ENCODE results near the gene DNAH17. TPM values are rescaled to one million over a fixed set of nuclear protein-coding genes. Genes with fewer than 3 reads are reported as not detected.

Gene DNAH17
- polyA plus RNA-seq, 4 donors = 0.57 to 3.6 TPM; not detected in 2

DNA sequence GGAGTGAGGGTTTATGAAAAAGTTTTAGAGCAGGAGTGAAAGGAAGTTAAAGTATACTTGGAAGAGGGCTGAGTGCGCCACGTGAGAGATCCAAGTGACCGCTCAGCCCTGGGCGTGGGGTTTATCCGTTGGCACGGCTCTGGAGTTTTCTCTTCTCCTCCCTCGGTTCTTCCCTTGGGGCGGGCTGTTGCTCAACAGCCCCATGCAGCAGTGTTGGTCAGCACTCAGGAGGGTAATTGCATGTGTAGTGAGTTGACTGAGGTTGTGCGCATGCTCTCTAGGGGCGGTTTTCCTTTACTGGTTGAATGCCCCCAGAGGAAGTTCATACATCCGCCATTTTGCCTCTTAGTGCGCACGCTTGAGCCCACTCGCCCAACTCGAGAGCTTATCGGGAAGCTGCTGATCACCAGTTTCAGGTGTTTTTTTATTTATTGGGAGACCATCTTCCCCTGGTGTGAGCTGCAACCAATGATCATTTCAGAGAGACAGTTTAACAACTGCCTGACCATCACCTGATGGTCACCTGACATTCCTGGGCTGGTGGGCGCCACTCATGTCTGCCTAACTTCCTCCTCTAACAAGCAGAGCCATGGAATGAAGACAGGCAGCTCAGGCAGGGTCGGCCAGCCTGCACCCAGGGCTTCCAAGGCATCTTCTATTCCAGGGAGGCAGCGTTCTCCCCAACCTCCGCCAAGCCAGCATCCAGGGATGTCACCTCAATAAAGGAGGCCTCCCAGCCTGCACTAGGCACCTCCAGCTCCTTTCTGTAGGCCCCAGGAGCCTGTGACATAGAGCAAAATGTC, 41.3 kb upstream of the DNAH17 start:
- no peaks in the 10 kb centered on the region for H3K27me3 ChIP-seq (ENCODE audit: control insufficient read depth in 3 of 3, insufficient read depth in 3 of 3, low read length in 3 of 3)
- H3K4me1 ChIP-seq (ENCODE audit: control insufficient read depth in 3 of 3, insufficient read depth in 2 of 3, low read depth in 1 of 3, low read length in 2 of 3) = no peaks in the 10 kb centered on the region
- no peak overlapping the region for H3K27ac ChIP-seq (ENCODE audit: low read depth in 1 of 3, low read length in 2 of 3)
- no peaks in the 10 kb centered on the region for H3K36me3 ChIP-seq (ENCODE audit: control insufficient read depth in 3 of 3, insufficient read depth in 2 of 3, low read depth in 1 of 3, low read length in 3 of 3)
- DNase-seq = no peak
- peaks cover 0 to 5% of the 10 kb centered on the region in 2 donors for H3K9me3 ChIP-seq (ENCODE audit: control insufficient read depth in 2 of 2, insufficient read depth in 1 of 2, low read depth in 1 of 2, low read length in 1 of 2)
- 85 to 91% (median 87%) methylated on average over 20 of the region's 20 CpGs for WGBS, 3 donors
- no peak for FAIRE-seq
- H3K4me3 ChIP-seq (ENCODE audit: low read depth in 1 of 3, low read length in 3 of 3) = no peak overlapping the region

- Histone ChIP-seq H3K36me3 (ENCODE audit: control insufficient read depth in 3 of 3, insufficient read depth in 2 of 3, low read depth in 1 of 3, low read length in 3 of 3) (no peaks in the 10 kb centered on the region), H3K27ac (ENCODE audit: low read depth in 1 of 3, low read length in 2 of 3) (no peak overlapping the region), H3K4me1 (ENCODE audit: control insufficient read depth in 3 of 3, insufficient read depth in 2 of 3, low read depth in 1 of 3, low read length in 2 of 3) (no peaks in the 10 kb centered on the region), H3K27me3 (ENCODE audit: control insufficient read depth in 3 of 3, insufficient read depth in 3 of 3, low read length in 3 of 3) (no peaks in the 10 kb centered on the region), H3K9me3 (ENCODE audit: control insufficient read depth in 2 of 2, insufficient read depth in 1 of 2, low read depth in 1 of 2, low read length in 1 of 2) (peaks cover 0 to 5% of the 10 kb centered on the region in 2 donors), H3K4me3 (ENCODE audit: low read depth in 1 of 3, low read length in 3 of 3) (no peak overlapping the region)
- FAIRE-seq (no peak), DNase-seq (no peak)
- WGBS, 3 donors = 77 to 92% (median 89%) methylated on average over 8 of the region's 8 CpGs
Observed at GRCh38 chr17:78617511-78618061, 40.4 kb upstream of the DNAH17 start.

- Histone ChIP-seq H3K27me3 (ENCODE audit: control insufficient read depth in 3 of 3, insufficient read depth in 3 of 3, low read length in 3 of 3) (no peaks in the 10 kb centered on the region), H3K36me3 (ENCODE audit: control insufficient read depth in 3 of 3, insufficient read depth in 2 of 3, low read depth in 1 of 3, low read length in 3 of 3) (no peaks in the 10 kb centered on the region), H3K9me3 (ENCODE audit: control insufficient read depth in 2 of 2, insufficient read depth in 1 of 2, low read depth in 1 of 2, low read length in 1 of 2) (peaks cover 0 to 5% of the 10 kb centered on the region in 2 donors), H3K4me1 (ENCODE audit: control insufficient read depth in 3 of 3, insufficient read depth in 2 of 3, low read depth in 1 of 3, low read length in 2 of 3) (no peaks in the 10 kb centered on the region), H3K27ac (ENCODE audit: low read depth in 1 of 3, low read length in 2 of 3) (no peak overlapping the region), H3K4me3 (ENCODE audit: low read depth in 1 of 3, low read length in 3 of 3) (no peak overlapping the region)
- no peak for FAIRE-seq
- DNase-seq = no peak
- 86 to 89% (median 87%) methylated on average over 13 of the region's 13 CpGs for WGBS, 3 donors
Observed at GRCh38 chr17:78616946-78617345, 39.8 kb upstream of the DNAH17 start.

DNA sequence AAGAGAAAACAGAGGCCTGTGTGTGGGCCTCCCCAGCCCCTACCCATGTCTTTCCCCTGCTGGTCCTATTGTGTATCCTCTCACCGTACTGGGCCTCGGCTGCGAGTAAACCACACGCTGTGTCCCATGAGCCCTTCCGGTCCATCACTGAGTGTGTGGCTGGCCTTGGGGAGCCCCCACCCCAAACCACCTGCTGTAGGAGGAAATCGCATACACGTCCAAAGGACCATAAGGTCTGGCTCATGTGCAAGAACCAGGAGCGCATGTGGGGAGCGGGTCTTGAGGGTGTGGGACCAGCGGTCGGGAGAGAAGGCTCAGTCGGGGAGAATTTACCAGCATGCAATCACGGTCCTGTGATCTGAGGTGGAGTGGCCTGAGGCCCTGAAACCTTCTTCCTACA, 38.4 kb upstream of the DNAH17 start:
- Histone ChIP-seq H3K27me3 (ENCODE audit: control insufficient read depth in 3 of 3, insufficient read depth in 3 of 3, low read length in 3 of 3) (no peaks in the 10 kb centered on the region), H3K4me3 (ENCODE audit: low read depth in 1 of 3, low read length in 3 of 3) (no peak overlapping the region), H3K27ac (ENCODE audit: low read depth in 1 of 3, low read length in 2 of 3) (no peak overlapping the region), H3K4me1 (ENCODE audit: control insufficient read depth in 3 of 3, insufficient read depth in 2 of 3, low read depth in 1 of 3, low read length in 2 of 3) (no peaks in the 10 kb centered on the region), H3K9me3 (ENCODE audit: control insufficient read depth in 2 of 2, insufficient read depth in 1 of 2, low read depth in 1 of 2, low read length in 1 of 2) (peaks cover 0 to 5% of the 10 kb centered on the region in 2 donors), H3K36me3 (ENCODE audit: control insufficient read depth in 3 of 3, insufficient read depth in 2 of 3, low read depth in 1 of 3, low read length in 3 of 3) (no peaks in the 10 kb centered on the region)
- DNase-seq = no peak
- WGBS, 3 donors = 90 to 91% (median 90%) methylated on average over 13 of the region's 13 CpGs
- FAIRE-seq = no peak

DNA sequence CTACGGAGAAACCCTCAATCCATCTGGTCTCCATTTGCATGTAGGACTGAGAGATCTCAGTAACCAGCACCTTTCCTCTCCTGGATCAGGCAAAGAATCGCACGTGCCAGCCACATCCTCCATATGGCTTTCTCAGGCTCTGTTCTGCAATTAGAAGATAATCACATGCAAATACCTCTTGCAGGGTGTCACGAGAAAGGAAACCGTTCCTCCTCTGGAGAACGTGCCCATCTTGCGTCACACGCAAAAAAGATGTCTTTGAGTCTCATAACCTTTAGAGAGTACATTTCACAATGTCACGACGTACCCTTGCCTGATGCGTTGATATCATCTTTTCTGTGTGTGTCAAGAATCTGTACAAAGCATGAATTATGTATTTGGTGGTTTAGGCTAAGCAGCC, 36.2 kb upstream of the DNAH17 start:
- Histone ChIP-seq H3K27me3 (ENCODE audit: control insufficient read depth in 3 of 3, insufficient read depth in 3 of 3, low read length in 3 of 3) (no peaks in the 10 kb centered on the region), H3K27ac (ENCODE audit: low read depth in 1 of 3, low read length in 2 of 3) (no peak overlapping the region), H3K9me3 (ENCODE audit: control insufficient read depth in 2 of 2, insufficient read depth in 1 of 2, low read depth in 1 of 2, low read length in 1 of 2) (peaks cover 0 to 3% of the 10 kb centered on the region in 2 donors), H3K4me1 (ENCODE audit: control insufficient read depth in 3 of 3, insufficient read depth in 2 of 3, low read depth in 1 of 3, low read length in 2 of 3) (no peaks in the 10 kb centered on the region), H3K4me3 (ENCODE audit: low read depth in 1 of 3, low read length in 3 of 3) (no peak overlapping the region), H3K36me3 (ENCODE audit: control insufficient read depth in 3 of 3, insufficient read depth in 2 of 3, low read depth in 1 of 3, low read length in 3 of 3) (no peaks in the 10 kb centered on the region)
- no peak for FAIRE-seq
- no peak for DNase-seq
- 86 to 90% (median 88%) methylated on average over 11 of the region's 11 CpGs for WGBS, 3 donors

- no peak for FAIRE-seq
- 33 to 52% (median 45%) methylated on average over 6 of the region's 6 CpGs for WGBS, 3 donors
- no peaks in the 10 kb centered on the region for H3K9me3 ChIP-seq (ENCODE audit: control insufficient read depth in 2 of 2, insufficient read depth in 1 of 2, low read depth in 1 of 2, low read length in 1 of 2)
- H3K4me1 ChIP-seq (ENCODE audit: control insufficient read depth in 3 of 3, insufficient read depth in 2 of 3, low read depth in 1 of 3, low read length in 2 of 3) = no peaks in the 10 kb centered on the region
- H3K27me3 ChIP-seq (ENCODE audit: control insufficient read depth in 3 of 3, insufficient read depth in 3 of 3, low read length in 3 of 3) = no peaks in the 10 kb centered on the region
- H3K4me3 ChIP-seq (ENCODE audit: low read depth in 1 of 3, low read length in 3 of 3) = no peak overlapping the region
- H3K36me3 ChIP-seq (ENCODE audit: control insufficient read depth in 3 of 3, insufficient read depth in 2 of 3, low read depth in 1 of 3, low read length in 3 of 3) = no peaks in the 10 kb centered on the region
- no peak overlapping the region for H3K27ac ChIP-seq (ENCODE audit: low read depth in 1 of 3, low read length in 2 of 3)
- no peak for DNase-seq
Observed at GRCh38 chr17:78611607-78612006, 34.4 kb upstream of the DNAH17 start.

- H3K4me3 ChIP-seq (ENCODE audit: low read depth in 1 of 3, low read length in 3 of 3) = no peak overlapping the region
- WGBS, 3 donors = 46 to 51% (median 49%) methylated on average over 10 of the region's 10 CpGs
- no peak for FAIRE-seq
- no peaks in the 10 kb centered on the region for H3K9me3 ChIP-seq (ENCODE audit: control insufficient read depth in 2 of 2, insufficient read depth in 1 of 2, low read depth in 1 of 2, low read length in 1 of 2)
- H3K27ac ChIP-seq (ENCODE audit: low read depth in 1 of 3, low read length in 2 of 3) = no peak overlapping the region
- no peak for DNase-seq
- no peaks in the 10 kb centered on the region for H3K36me3 ChIP-seq (ENCODE audit: control insufficient read depth in 3 of 3, insufficient read depth in 2 of 3, low read depth in 1 of 3, low read length in 3 of 3)
- no peaks in the 10 kb centered on the region for H3K4me1 ChIP-seq (ENCODE audit: control insufficient read depth in 3 of 3, insufficient read depth in 2 of 3, low read depth in 1 of 3, low read length in 2 of 3)
- no peaks in the 10 kb centered on the region for H3K27me3 ChIP-seq (ENCODE audit: control insufficient read depth in 3 of 3, insufficient read depth in 3 of 3, low read length in 3 of 3)
Observed at GRCh38 chr17:78610951-78611511, 33.8 kb upstream of the DNAH17 start.

DNA sequence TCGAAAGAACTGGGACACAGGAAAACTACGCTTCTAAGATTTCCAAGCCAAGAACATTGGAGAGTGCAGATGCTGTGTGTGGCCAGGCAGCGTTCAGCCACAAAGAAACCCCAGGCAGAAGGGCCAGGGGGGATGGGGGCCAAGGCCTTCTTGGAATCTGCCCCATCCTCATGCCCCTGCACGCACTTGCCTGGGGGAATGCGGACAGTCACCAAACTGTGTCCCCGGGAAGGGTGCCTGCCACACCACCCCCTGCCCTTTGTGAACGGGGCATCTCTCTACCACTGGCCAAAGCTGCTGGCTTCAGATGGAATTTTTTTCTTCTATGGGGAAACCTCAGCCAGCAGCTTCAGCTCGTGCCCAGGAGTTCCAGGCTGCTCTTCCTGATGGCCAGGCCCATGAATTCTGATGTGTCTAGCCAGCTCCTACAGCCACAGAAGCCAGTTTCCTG, 32.0 kb upstream of the DNAH17 start:
- H3K36me3 ChIP-seq (ENCODE audit: control insufficient read depth in 3 of 3, insufficient read depth in 2 of 3, low read depth in 1 of 3, low read length in 3 of 3) = no peaks in the 10 kb centered on the region
- no peak overlapping the region for H3K4me3 ChIP-seq (ENCODE audit: low read depth in 1 of 3, low read length in 3 of 3)
- H3K4me1 ChIP-seq (ENCODE audit: control insufficient read depth in 3 of 3, insufficient read depth in 2 of 3, low read depth in 1 of 3, low read length in 2 of 3) = no peaks in the 10 kb centered on the region
- no peak for FAIRE-seq
- no peak overlapping the region for H3K27ac ChIP-seq (ENCODE audit: low read depth in 1 of 3, low read length in 2 of 3)
- 69 to 78% (median 75%) methylated on average over 8 of the region's 8 CpGs for WGBS, 3 donors
- no peaks in the 10 kb centered on the region for H3K9me3 ChIP-seq (ENCODE audit: control insufficient read depth in 2 of 2, insufficient read depth in 1 of 2, low read depth in 1 of 2, low read length in 1 of 2)
- no peak for DNase-seq
- H3K27me3 ChIP-seq (ENCODE audit: control insufficient read depth in 3 of 3, insufficient read depth in 3 of 3, low read length in 3 of 3) = no peaks in the 10 kb centered on the region

Measured in small intestine (tissue), 7 donors.